Fibroblast of skin of abdomen (primary cell): ENCODE results near the gene OAF.

Source experiments
- DNase-seq: peaks from one replicate; pipeline ENCODE4 v3.0.0-alpha.2; 2013

The OAF gene

DNA sequence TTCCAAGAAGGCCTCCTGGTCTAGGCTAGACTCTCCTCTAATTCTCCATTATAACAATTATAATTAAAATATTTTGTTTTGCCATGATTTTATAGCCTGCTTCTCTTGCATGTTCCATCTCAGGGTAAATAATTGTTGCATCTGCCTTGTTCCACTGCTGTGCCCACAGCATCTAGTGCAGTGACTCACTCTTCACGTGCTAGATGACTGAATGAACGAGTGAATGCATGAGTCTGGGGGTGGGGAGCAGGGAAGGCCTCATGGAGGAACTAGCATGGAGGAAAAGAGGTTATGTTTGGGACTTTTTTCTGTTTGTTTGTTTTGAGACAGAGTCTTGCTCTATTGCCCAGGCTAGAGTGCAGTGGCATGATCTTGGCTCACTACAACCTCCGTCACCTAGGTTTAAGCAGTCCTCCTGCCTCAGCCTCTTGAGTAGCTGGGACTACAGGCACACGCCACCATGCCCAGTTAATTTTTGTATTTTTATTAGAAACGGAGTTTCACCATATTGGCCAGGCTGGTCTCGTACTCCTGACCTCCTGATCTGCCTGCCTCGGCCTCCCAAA lies 5.2 kb upstream of the OAF start:
- peak; percentile 68 for DNase-seq

DNA sequence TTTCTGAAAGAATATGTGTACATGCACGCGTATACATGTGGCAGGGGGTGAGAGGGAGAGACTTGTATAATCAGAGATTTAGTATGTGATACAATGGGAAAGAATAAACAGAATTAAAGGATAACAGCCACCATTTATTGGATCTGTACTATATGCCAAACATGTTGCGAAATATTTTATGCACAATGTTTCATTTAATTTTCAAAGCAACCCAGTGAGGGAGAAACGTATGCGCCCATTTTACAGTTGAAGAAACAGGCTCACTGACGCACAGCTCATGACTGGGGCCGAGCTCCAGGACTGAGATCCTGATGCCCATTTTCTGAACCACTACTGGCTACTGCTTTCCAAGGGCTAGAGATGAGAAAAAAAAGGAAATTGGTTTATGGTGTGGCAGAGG lies 3.3 kb upstream of the OAF start:
- DNase-seq = no peak

- no peak for DNase-seq
Observed at GRCh38 chr11:120208001-120208441, 2.8 kb upstream of the OAF start.

GRCh38 chr11:120208777-120209176 lies 2.1 kb upstream of the OAF start:
- peak; percentile 65 for DNase-seq

- no peak for DNase-seq
Observed at GRCh38 chr11:120209746-120210625, 846 bp upstream of the OAF start.

DNA sequence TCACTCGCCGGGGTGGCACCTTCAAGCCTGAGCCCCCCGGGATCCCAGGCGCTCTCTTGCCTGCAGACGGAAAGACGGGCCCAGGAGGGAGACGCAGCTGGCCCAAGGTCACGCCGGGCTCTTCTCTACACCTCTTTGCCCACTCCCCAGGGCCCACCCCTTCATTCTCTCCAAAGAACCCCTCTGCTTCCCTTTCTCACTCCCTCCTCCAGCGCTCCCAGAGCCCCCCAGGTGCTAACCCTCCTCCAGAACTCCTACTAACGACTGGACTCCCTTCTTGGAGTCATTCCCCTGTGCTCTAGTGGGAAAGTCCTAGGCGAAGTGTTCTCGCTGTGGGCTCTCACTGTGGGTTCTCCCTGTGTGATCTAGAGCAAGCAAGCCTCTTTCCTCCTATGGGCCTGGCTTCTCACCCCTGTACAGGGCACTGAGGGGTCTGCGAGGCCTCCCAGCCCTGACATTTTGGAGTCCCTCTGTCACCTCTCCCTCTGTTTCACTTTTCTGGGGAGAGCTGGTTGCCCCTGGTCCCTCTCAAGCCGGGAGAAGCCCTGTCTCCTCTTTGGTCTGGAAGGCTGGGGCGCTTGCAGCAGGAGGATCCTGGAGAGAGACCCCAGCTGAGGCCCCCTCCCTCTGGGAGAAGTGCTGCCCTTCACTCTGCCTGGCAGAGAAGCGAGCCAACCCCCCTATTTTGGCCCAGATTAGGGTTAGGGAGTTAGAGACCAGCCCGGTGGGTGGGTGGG lies 858 bp downstream of the OAF start:
- no peak for DNase-seq

DNA sequence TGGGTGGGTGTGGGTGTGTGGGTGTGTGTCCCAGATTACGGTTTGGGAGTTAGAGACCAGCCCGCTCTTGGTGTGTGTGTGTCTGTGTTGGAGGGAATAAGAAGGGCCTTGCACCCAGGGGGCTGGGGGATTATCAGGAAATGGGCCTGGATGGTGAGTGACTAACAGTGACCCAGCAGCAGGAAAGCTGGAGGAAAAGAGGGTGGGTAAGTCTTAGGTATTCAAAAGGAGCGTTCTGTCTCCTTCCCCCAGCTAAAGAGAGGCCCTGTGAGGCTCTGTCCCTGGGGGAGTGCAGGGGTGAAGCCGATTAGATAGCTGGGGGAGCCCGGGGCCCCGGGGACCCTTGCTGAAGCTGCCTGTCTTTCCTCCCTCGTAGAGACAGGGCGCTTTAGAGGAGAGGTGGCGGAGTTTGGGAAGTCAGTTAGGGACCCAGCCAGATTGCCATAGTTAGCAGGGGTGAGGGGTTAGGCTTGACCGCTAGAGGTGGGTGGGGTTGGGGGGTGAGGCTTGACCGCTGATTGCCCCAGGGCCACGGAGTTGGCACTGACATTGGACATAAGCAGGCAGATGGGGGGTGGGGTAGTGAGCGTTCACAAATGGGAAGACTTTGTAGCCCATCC lies 1.5 kb downstream of the OAF start:
- DNase-seq = peak; percentile 20

- DNase-seq = no peak
Observed at GRCh38 chr11:120212926-120213325, 2.1 kb downstream of the OAF start.

DNA sequence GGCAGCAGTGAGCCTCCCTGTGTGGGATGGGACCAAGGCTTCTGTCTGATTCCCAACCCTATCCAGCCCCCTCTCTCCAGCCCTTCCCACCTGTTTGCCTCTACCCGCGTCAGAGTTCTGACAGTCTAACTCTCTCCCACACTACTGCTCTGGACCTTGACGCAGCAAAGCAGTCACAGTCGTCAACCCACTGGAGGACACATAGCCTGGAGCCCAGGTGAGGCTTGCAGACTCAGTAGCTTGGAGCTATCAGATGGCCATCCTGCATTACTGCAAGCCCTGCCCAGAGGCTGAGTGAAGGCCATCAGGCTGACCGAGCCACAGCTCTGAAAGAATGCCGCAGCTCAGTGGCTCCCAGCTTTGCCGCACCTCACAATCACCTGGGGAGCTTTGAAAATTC lies 3.7 kb downstream of the OAF start:
- DNase-seq = no peak

DNA sequence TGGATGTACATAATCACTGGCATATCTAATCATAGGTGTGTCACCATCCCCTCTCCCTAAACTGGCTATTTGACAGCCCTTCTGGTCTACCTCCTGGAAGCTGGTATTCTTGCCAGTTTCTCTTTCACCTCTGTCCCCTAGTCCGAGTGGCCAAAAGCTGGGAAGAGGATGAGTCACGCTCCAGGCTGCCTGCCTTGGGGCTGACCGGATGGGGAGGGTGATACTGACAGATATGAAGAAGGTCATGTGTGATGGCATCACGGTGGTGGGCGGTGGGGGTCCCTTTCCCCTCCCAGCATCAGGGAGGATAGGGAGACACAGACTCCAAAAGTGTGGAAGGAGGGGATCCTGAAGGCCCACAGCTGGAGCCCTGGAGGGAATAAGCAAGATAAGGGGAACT lies 4.8 kb downstream of the OAF start:
- no peak for DNase-seq

DNA sequence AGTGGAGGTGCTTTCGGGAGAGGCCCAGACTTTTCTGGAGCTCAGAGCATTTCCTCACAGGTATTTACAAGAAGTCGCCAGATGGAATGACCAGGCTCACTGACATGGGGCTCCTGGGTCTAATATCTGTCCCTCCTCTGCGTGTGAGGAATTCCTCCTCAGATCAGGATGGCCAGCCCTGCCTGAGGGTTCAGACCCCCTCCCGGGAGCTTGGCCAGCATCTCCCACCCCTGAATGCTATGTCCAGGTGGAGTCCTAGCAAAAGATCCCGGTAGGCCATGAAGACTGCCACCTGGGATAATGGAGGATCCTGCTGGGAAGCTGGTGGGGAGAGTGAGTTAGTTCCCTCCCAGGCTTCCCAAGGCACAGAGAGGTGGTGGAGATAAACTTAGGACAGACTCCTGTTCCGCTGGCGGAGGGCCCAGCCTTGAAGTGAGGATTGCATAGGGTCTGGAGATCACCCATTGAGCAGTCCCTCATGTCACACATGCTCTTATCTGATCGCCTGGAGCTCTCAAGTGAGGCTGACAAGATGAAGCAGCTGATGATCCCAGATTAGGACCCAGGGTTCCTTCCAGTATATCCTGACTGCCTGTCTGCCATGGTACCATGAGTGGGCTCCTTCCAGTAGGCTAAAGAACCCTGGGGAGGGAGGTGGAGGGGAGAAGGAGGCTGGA lies 5.7 kb downstream of the OAF start:
- DNase-seq = no peak

- DNase-seq = no peak
Observed at GRCh38 chr11:120217526-120217925, 6.7 kb downstream of the OAF start.

GRCh38 chr11:120217941-120218694 lies 7.3 kb downstream of the OAF start:
- no peak for DNase-seq

- no peak for DNase-seq
Observed at GRCh38 chr11:120218695-120219033, 7.8 kb downstream of the OAF start.

GRCh38 chr11:120219232-120219937 lies 8.6 kb downstream of the OAF start:
- no peak for DNase-seq

DNA sequence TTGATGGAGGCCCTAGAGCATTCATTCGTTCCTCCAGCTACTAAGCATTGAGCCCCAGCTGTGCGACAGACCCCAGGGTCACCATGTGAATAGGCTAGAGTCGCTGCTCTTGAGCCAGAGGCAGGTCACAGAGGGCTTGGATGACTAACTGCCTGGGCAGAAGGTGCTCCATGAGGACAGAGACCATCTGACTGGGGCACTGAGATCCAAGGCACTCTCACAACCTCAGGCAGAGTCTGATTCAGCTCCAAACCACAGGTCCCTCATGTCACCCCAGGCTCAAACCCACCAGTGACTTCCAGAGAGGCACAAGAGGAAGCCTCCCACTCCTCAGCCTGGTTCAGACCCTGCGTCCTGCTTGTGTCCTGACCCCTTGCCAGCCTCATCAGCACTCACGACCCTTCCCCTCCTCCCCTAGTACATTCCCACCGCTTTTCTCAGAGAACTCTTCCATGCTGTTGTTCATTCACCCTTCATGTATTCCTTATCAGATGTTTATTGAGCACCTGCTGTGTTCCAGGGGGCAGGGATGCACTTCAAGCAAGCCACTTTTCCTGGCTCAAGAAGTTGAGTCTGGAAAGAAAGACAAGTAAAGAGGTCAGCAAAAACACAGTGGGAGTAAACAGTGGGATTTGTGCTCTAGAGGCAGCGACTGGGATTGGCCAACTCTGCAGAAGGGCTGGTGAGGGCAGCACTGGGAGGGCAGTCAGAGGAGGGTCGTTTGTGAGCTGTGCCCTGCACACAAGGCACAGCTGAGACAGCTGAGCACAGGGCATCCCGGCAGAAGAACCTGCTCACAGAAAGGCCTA lies 9.3 kb downstream of the OAF start:
- no peak for DNase-seq

- DNase-seq = no peak
Observed at GRCh38 chr11:120220747-120221037, 9.9 kb downstream of the OAF start.

DNA sequence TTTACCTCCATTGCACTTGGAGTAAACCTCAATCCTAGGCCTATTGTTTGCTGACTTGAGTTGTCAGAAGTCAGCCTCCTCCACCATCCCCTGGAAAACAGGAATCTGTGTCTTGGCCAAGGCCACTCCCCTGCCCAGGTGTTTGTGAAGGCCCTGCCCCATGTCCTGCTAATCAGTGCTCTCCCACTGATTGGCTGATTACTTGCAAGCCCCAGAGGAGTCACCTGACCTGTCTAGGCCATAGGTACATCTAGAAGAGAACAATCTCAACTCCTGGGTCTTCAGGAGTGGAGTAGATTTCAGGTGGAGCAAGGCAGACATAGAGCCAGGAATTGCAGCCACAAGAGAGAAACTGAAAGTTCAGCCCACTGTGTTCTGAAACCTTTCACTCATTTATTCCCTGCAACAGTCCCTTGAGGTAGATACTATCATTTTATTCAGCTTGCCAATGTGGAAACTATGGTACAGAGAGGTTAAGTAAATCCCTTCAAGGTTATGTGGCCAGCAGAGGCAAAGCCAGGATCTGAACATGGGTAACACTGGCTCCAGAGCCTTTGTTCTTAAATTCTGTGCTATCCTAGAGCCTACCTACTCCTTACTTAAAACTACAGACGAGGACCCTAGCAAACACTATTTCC lies 10.4 kb downstream of the OAF start:
- no peak for DNase-seq

- DNase-seq = no peak
Observed at GRCh38 chr11:120222916-120223315, 12.1 kb downstream of the OAF start.

DNA sequence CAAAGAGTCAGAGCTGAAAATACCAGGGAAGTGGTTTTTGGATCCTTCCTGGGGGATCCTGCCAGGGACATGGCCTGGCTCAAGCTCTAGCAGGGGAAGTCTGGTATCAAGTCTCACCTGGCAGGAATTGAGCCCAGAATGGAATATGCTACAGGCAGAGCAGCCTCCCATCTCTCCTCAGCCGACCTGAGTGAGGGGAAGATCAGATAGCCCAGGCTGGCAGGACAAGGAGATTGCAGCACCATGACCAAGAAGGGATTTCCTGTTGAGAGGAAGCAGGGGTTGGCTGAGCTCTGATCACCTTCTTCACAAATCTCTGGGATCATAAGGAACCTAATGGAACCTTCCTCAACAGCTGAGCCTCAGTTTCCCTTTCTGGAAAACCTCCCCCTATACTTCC lies 13.0 kb downstream of the OAF start:
- DNase-seq = no peak
